Endothelial cell of umbilical vein (primary cell): ENCODE measurements around the gene ILKAP.

ENCODE experiments used
- EZH2 ChIP-seq: IDR thresholded peaks from 2 replicates; pipeline ENCODE4 v1.6.1; 2012; ENCODE audit warnings: borderline replicate concordance, low read depth, mild to moderate bottlenecking, moderate library complexity, low read length, inconsistent platforms; ENCODE audit not compliant: severe bottlenecking
- FOS ChIP-seq: IDR thresholded peaks from 2 replicates; pipeline ENCODE4 v1.6.1; 2011; ENCODE audit warnings: mild to moderate bottlenecking, low read length, moderate library complexity, borderline replicate concordance; ENCODE audit not compliant: insufficient read depth
- GATA2 ChIP-seq: IDR thresholded peaks from 2 replicates; pipeline ENCODE4 v1.7.0; 2011; ENCODE audit warnings: low read depth, mild to moderate bottlenecking, moderate library complexity, mixed read lengths, low read length; ENCODE audit not compliant: insufficient read length, insufficient read depth
- JUN ChIP-seq: IDR thresholded peaks from 2 replicates; pipeline ENCODE4 v1.6.1; 2011; ENCODE audit warnings: borderline replicate concordance, low read depth; ENCODE audit not compliant: insufficient read length, insufficient read depth
- MAX ChIP-seq: IDR thresholded peaks from 2 replicates; pipeline ENCODE4 v1.6.1; 2011; ENCODE audit not compliant: insufficient read depth, insufficient read length
- MYC ChIP-seq: IDR thresholded peaks from one replicate; pipeline ENCODE4 v1.6.1; 2011; ENCODE audit warnings: mild to moderate bottlenecking, low read depth, low read length
- POLR2A ChIP-seq: IDR thresholded peaks from 2 replicates; pipeline ENCODE4 v1.6.1; 2012; ENCODE audit warnings: low read depth, mild to moderate bottlenecking, control low read depth, low read length
- POLR2AphosphoS5 ChIP-seq: IDR thresholded peaks from 2 replicates; pipeline ENCODE4 v1.6.1; 2012; ENCODE audit warnings: low read depth, mild to moderate bottlenecking, control low read depth, low read length, moderate library complexity; ENCODE audit not compliant: insufficient read depth
- TF ChIP-seq, protein P1 (sequence below), 2 donors: IDR thresholded peaks; 1 replicate in 1 of 2; 2 replicates in 1 of 2; pipeline ENCODE4 v1.5.1; 2011; ENCODE audit warnings: low read length in 2 of 2, mild to moderate bottlenecking in 2 of 2, moderate library complexity in 2 of 2, control low read depth in 1 of 2, inconsistent platforms in 1 of 2, low read depth in 1 of 2; ENCODE audit not compliant: insufficient read depth in 1 of 2; ENCODE audit errors: extremely low read depth in 1 of 2

GRCh38 chr2:238133499-238134392 lies 69.7 kb downstream of the ILKAP start:
- TF ChIP-seq, protein P1, sequence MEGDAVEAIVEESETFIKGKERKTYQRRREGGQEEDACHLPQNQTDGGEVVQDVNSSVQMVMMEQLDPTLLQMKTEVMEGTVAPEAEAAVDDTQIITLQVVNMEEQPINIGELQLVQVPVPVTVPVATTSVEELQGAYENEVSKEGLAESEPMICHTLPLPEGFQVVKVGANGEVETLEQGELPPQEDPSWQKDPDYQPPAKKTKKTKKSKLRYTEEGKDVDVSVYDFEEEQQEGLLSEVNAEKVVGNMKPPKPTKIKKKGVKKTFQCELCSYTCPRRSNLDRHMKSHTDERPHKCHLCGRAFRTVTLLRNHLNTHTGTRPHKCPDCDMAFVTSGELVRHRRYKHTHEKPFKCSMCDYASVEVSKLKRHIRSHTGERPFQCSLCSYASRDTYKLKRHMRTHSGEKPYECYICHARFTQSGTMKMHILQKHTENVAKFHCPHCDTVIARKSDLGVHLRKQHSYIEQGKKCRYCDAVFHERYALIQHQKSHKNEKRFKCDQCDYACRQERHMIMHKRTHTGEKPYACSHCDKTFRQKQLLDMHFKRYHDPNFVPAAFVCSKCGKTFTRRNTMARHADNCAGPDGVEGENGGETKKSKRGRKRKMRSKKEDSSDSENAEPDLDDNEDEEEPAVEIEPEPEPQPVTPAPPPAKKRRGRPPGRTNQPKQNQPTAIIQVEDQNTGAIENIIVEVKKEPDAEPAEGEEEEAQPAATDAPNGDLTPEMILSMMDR (IDR thresholded peaks at IDR 0.05; ENCODE audit: extremely low read depth in 1 of 2, insufficient read depth in 1 of 2, low read depth in 1 of 2, low read length in 2 of 2), result no peak
- TF ChIP-seq POLR2A (no peak), EZH2 (no peak), MAX (no peak), POLR2AphosphoS5 (no peak), FOS (no peak), MYC (no peak), JUN (no peak), GATA2 (no peak)
